HG02970 (cell line): ENCODE data around the gene MAB21L2.

Experiments
- ATAC-seq: cut with Tn5 transposase; IDR thresholded peaks from one replicate; pipeline ENCODE4 v1.9.1; 2021; ENCODE audit warnings: mild to moderate bottlenecking, moderate library complexity, moderate number of reproducible peaks; ENCODE audit not compliant: unreplicated experiment, low FRiP score

The MAB21L2 gene

DNA sequence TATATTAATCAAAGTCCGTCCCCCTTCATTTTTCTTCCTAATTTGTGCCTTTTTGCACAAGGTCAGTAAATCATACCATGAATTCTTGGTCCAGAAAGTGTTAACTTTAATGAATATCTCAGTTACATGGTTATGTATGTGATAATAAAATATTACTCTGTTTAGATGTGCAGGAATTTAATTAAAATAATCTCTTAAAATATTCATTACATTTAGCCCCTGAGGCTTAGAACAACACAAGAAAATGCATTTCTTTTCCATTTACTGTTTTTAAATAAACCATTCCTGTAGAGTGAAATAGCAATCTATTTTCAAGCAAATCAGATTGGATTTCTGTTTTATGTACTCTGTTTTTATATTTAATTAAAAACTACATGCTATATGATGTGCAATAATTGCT, 17.6 kb downstream of the MAB21L2 start:
- no peak for ATAC-seq

DNA sequence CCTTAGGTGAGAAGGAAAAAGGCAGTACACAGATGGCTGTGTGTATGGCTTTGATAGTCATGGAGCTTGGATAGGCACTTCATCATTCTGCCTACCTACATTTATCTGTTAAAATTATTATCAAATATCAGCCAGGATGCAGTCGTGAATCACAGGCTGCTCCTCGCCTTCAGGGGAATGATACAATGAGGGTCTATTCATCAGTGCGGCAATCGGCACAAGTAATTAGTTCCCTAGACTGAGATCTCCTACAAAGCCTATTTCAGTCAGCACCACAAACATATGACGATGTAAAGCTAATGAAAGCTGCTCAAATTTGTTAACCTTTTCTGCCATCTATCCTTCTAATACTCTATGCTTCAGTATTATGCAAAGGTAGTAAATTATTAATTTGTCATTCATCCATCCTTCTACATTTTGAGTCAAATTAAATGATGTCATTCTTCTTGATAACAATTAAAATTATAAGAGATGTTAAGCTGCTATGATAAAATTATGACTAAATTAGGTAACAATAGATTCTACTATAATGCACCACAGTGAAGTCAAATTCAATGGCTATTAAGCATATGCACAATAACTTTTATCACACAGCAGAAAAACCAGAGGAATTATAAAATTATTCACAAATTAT, 19.0 kb downstream of the MAB21L2 start:
- no peak for ATAC-seq

DNA sequence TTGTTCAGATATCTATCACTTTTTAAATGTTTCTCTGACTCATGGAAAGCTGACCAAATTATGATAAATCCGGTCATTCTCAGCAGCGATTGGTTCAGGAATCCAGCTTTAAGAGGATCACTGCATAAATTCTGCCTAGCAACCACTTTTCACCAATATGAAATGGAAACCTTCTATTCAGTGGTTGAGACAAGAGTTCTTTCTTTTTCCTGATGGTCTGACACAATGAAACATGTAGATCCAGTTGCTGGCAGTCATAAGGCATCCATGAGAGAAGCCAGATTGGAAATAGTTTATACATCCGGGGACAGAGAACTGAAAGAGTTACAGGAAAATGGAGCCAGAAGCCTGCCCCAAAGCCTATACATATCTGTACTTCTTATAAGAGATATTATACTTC, 27.2 kb downstream of the MAB21L2 start:
- ATAC-seq: no peak

DNA sequence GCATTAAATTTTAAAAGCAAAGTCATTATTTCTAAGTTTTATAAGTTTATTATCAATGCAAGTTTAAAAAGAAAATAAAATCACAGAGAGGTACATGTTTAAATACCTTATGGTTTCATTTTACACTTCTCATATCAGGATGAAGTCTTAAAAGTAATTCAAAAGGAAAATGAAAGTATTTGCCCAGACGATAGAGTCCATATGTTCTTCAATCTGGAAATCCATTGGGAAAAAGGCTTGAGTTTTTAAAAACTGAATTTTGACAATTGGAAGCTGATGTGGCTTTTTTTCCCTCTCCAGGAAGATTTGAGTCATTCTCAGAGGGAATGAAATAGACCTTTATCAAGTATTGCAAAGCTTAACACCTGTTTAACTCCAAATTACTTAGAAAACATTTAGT, 37.1 kb downstream of the MAB21L2 start:
- ATAC-seq: no peak

DNA sequence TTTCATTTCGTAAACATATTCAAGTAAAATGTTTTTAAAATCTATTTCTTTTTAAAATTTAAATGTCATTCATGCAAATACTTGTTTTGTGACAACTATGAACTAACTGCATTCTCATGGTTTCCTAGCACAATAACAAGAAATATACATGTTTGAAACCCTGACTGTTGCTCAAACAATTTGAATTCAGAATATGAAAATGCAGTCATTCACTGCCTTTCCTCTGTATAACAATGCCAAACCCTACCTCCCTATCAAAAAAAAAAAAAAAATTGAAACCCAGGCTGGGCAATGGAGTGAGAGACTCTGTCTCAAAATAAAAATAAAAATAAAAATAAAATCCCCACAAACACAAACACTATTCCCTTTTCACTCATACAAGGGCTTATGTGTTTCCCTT, 42.1 kb downstream of the MAB21L2 start:
- no peak for ATAC-seq

DNA sequence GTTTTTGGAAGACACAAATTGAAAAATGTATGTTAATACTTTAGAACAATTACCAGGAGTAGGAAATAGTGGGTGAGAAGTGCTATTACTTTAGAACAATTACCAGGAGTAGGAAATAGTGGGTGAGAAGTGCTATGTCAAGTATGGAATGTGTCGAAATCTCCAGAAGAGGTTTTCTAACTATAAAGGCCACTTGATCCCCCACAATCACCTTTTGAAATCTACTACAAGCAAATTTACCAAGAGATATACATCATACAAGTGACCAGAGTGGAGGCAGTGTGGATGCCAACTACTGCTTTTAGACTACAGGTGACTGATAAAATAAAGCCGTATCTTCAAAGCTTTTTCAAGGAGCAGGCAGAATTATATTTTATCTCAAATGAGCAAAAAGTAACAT, 43.1 kb downstream of the MAB21L2 start:
- no peak for ATAC-seq

DNA sequence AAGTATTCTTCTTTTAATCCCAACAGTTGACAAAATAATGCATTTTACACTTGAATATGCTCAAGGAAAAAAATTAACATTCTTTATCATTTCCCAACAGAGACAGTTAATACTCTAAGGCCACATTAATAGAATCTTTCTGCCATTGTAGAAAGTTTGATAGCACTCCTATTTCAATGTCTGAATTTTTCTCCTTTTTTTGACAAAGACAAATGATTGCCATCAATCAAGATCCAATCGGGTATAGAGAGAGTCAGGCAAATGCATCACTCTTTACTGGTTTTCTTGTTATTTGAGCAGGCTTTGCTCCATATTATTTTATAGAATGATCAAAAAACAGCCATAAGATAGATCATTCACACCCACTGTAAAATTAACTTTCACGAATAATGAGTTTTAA, 46.1 kb downstream of the MAB21L2 start:
- ATAC-seq: no peak

DNA sequence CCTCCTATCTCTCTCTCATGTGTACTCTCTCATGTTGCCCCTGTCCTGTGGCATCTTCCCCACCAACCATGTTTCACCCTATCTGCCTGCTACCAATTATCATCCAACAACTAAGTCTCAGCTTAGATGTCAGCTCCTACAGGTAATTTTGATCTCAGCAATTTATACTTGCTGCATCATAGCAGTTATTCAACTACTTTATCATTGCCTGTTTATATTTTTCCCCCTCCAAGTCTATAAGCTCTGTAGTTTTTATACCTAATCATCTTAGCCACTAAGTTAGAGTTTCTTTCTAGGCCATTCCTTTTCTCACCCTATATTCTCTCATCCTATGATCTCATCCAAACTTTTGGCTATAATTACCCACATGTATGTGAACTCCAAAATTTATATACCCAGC, 50.7 kb downstream of the MAB21L2 start:
- ATAC-seq: no peak
